Measurements from ENCODE around the gene TMEM213. TPM values are rescaled to one million over a fixed set of nuclear protein-coding genes. Genes with fewer than 3 reads are reported as not detected.

Gene TMEM213
- total RNA-seq, 4 donors from 2014 or later: 0.25 TPM; not detected in 3

DNA sequence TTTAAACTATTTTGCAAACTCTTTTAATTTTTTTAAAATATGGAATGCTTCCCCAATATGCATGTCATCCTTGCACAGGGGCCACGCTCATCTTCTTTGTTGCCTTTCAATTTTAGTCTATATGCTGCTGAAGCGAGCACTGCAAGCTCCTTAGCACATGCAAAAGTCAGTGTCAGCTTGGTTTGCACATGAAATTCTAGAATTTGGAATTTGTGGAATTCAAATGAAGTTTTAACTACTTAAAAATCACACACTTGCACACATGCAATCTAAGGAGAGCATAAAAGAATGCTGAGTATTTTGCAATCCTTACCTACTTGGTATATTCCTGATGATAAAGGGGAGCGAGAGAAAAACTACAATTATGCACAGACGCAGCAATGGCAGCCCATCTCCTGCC, 78.5 kb downstream of the TMEM213 start:
- Histone ChIP-seq H3K27me3 (no peaks in the 10 kb centered on the region), H3K4me1 (no peaks in the 10 kb centered on the region), H3K4me3 (no peak overlapping the region), H3K9me3 (no peaks in the 10 kb centered on the region), H3K36me3 (peaks cover 0 to 22% of the 10 kb centered on the region in 2 donors), H3K27ac (no peak overlapping the region)
- no peak for ATAC-seq
- 83 to 98% methylated on average over 4 of the region's 4 CpGs for WGBS, 2 donors (ENCODE audit: low coverage in 1 of 2)
- TF ChIP-seq POLR2AphosphoS5 (IDR thresholded peaks at IDR 0.05): no peak
- TF ChIP-seq, protein P1, sequence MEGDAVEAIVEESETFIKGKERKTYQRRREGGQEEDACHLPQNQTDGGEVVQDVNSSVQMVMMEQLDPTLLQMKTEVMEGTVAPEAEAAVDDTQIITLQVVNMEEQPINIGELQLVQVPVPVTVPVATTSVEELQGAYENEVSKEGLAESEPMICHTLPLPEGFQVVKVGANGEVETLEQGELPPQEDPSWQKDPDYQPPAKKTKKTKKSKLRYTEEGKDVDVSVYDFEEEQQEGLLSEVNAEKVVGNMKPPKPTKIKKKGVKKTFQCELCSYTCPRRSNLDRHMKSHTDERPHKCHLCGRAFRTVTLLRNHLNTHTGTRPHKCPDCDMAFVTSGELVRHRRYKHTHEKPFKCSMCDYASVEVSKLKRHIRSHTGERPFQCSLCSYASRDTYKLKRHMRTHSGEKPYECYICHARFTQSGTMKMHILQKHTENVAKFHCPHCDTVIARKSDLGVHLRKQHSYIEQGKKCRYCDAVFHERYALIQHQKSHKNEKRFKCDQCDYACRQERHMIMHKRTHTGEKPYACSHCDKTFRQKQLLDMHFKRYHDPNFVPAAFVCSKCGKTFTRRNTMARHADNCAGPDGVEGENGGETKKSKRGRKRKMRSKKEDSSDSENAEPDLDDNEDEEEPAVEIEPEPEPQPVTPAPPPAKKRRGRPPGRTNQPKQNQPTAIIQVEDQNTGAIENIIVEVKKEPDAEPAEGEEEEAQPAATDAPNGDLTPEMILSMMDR (IDR thresholded peaks at IDR 0.05): no peak
- no peak for TF ChIP-seq EP300 (IDR thresholded peaks at IDR 0.05)
- no peak for TF ChIP-seq POLR2A (IDR thresholded peaks at IDR 0.05)

GRCh38 chr7:138878051-138878450, 80.3 kb downstream of the TMEM213 start:
- 86 to 91% methylated on average over 7 of the region's 7 CpGs for WGBS, 2 donors (ENCODE audit: low coverage in 1 of 2)
- TF ChIP-seq EP300 (IDR thresholded peaks at IDR 0.05) (no peak), POLR2A (IDR thresholded peaks at IDR 0.05) (no peak), POLR2AphosphoS5 (IDR thresholded peaks at IDR 0.05) (no peak)
- TF ChIP-seq, protein P1 (IDR thresholded peaks at IDR 0.05): no peak
- Histone ChIP-seq H3K9me3 (no peaks in the 10 kb centered on the region), H3K36me3 (peaks cover 0 to 22% of the 10 kb centered on the region in 2 donors), H3K4me3 (no peak overlapping the region), H3K4me1 (no peaks in the 10 kb centered on the region), H3K27me3 (no peaks in the 10 kb centered on the region), H3K27ac (no peak overlapping the region)
- ATAC-seq: no peak

- Histone ChIP-seq H3K9me3 (no peaks in the 10 kb centered on the region), H3K4me3 (no peak overlapping the region), H3K27me3 (no peaks in the 10 kb centered on the region), H3K36me3 (peaks cover 0 to 22% of the 10 kb centered on the region in 2 donors), H3K27ac (no peak overlapping the region), H3K4me1 (no peaks in the 10 kb centered on the region)
- TF ChIP-seq EP300 (IDR thresholded peaks at IDR 0.05) (no peak), POLR2A (IDR thresholded peaks at IDR 0.05) (no peak), POLR2AphosphoS5 (IDR thresholded peaks at IDR 0.05) (no peak)
- TF ChIP-seq, protein P1 (IDR thresholded peaks at IDR 0.05): no peak
- no peak for ATAC-seq
Observed at GRCh38 chr7:138878856-138879255, 81.1 kb downstream of the TMEM213 start.

- TF ChIP-seq, protein P1 (IDR thresholded peaks at IDR 0.05): no peak
- TF ChIP-seq POLR2A (IDR thresholded peaks at IDR 0.05) (no peak), EP300 (IDR thresholded peaks at IDR 0.05) (no peak), POLR2AphosphoS5 (IDR thresholded peaks at IDR 0.05) (no peak)
- Histone ChIP-seq H3K4me3 (no peak overlapping the region), H3K36me3 (peaks cover 0 to 22% of the 10 kb centered on the region in 2 donors), H3K27ac (no peak overlapping the region), H3K9me3 (no peaks in the 10 kb centered on the region), H3K4me1 (no peaks in the 10 kb centered on the region), H3K27me3 (no peaks in the 10 kb centered on the region)
- 91 to 95% methylated on average over 3 to 7 of the region's 10 CpGs for WGBS, 2 donors (ENCODE audit: low coverage in 1 of 2)
- no peak for ATAC-seq
Observed at GRCh38 chr7:138879356-138879755, 81.6 kb downstream of the TMEM213 start.

DNA sequence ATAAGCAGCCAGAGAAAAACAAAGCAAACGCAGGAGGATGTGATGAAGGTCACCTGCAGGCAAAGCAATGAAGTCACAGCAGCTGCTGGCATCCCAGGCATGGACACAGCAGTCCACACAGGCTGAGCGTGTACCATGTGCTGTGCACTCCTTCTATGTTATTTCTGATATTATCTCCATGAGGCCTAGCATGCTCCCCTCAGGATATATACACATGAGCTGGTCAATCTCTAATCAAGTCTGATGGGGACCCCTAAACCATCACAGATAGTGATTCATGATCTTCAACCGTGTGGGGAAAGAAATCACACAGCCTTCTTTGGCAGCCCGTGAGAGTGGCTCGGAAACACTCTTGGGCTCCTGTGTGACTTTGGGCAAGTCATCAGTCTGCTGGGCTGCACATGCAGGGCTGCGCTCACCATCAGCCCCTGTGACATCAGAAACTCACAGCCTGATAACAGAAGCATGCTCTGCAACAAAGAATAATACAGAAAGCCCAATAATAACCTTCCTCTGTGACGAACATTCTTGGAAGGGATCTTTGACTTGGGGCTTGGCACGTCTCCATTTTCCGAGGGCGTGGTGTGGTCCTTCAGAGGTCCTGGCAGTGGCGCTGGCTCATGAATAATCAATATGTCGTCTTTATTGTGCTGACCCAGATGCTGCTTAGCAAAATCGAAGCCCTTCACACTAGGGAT, 83.2 kb downstream of the TMEM213 start:
- peak; percentile 34 for ATAC-seq
- no peak overlapping the region for H3K27ac ChIP-seq
- WGBS, 2 donors (ENCODE audit: low coverage in 1 of 2): 73 to 78% methylated on average over 1 to 4 of the region's 13 CpGs
- H3K36me3 ChIP-seq: peaks cover 0 to 22% of the 10 kb centered on the region in 2 donors
- no peaks in the 10 kb centered on the region for H3K27me3 ChIP-seq
- H3K4me3 ChIP-seq: no peak overlapping the region
- TF ChIP-seq EP300 (IDR thresholded peaks at IDR 0.05) (no peak), POLR2A (IDR thresholded peaks at IDR 0.05) (no peak), POLR2AphosphoS5 (IDR thresholded peaks at IDR 0.05) (no peak)
- TF ChIP-seq, protein P1 (IDR thresholded peaks at IDR 0.05): no peak
- no peaks in the 10 kb centered on the region for H3K9me3 ChIP-seq
- H3K4me1 ChIP-seq: no peaks in the 10 kb centered on the region

Measured in gastroesophageal sphincter (tissue), 4 donors.